ENCODE measurements around the gene GRB10.

GRCh38 chr7:50826371-50827172 lies 43.9 kb upstream of the GRB10 start:
- no peak for TF ChIP-seq CTCF (IDR thresholded peaks at IDR 0.05)
- TF ChIP-seq POLR2A (IDR thresholded peaks at IDR 0.05): no peak
- no peak for TF ChIP-seq POLR2AphosphoS5 (IDR thresholded peaks at IDR 0.05; ENCODE audit: insufficient read depth in 1 of 2, low read depth in 1 of 2)
